Measurements from ENCODE around the gene RGL3.
"Not testable (repeated sequence)": the region's sequence is repeated elsewhere in the genome, so short reads cannot be mapped to it uniquely, and the experiment has no call there.

The RGL3 gene

GRCh38 chr19:11418549-11419506 is at the start of gene RGL3:
TSS of gene RGL3 (minus strand) at chr19:11419314. CDS start at chr19:11419278, 36 bp downstream.
- no peak within 1 kb of the TSS for H3K4me3 ChIP-seq (ENCODE audit: low read depth, low read length)
- TF ChIP-seq, protein P1, sequence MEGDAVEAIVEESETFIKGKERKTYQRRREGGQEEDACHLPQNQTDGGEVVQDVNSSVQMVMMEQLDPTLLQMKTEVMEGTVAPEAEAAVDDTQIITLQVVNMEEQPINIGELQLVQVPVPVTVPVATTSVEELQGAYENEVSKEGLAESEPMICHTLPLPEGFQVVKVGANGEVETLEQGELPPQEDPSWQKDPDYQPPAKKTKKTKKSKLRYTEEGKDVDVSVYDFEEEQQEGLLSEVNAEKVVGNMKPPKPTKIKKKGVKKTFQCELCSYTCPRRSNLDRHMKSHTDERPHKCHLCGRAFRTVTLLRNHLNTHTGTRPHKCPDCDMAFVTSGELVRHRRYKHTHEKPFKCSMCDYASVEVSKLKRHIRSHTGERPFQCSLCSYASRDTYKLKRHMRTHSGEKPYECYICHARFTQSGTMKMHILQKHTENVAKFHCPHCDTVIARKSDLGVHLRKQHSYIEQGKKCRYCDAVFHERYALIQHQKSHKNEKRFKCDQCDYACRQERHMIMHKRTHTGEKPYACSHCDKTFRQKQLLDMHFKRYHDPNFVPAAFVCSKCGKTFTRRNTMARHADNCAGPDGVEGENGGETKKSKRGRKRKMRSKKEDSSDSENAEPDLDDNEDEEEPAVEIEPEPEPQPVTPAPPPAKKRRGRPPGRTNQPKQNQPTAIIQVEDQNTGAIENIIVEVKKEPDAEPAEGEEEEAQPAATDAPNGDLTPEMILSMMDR (IDR thresholded peaks at IDR 0.05; ENCODE audit: low read depth, low read length), result no peak
- no peak for DNase-seq (ENCODE audit: low read depth, low spot score)
- in situ Hi-C loops (cut with HindIII; ENCODE audit: low sequenced_read_pairs), result no loop called here

DNA sequence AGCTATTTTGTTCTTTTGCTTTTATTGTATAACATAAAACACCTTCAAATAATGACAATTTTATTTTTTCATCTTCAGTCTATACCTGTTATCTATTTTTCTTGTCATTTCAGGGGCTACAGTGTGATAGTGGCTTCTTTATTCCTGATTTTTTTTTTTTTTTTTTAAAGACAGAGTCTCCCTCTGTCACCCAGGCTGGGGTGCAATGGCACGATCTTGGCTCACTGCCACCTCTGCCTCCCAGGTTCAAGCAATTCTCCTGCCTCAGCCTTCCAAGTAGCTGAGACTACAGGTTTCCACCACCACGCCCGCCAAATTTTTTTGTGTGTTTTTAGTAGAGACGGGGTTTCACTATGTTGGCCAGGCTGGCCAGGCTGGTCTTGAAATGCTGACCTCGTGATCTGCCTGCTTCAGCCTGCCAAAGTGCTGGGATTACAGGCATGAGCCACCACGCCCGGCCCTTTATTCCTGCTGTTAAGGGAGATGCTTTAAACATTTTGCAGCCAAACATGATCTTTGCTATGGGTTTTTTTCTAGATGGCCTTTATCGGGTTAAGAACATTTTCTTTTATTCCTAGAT is 49.2 kb upstream of the RGL3 start:
- DNase-seq (ENCODE audit: low read depth, low spot score); H3K4me3 ChIP-seq (ENCODE audit: low read depth, low read length); in situ Hi-C loops (cut with HindIII; ENCODE audit: low sequenced_read_pairs): not testable (repeated sequence)

GRCh38 chr19:11465600-11465999 is 46.5 kb upstream of the RGL3 start:
- in situ Hi-C loops (cut with HindIII; ENCODE audit: low sequenced_read_pairs), result no loop called here
- TF ChIP-seq, protein P1 (IDR thresholded peaks at IDR 0.05; ENCODE audit: low read depth, low read length), result no peak
- no peak for DNase-seq (ENCODE audit: low read depth, low spot score)
- H3K4me3 ChIP-seq (ENCODE audit: low read depth, low read length), result no peak overlapping the region

- no peak for DNase-seq (ENCODE audit: low read depth, low spot score)
- in situ Hi-C loops (cut with HindIII; ENCODE audit: low sequenced_read_pairs), result no loop called here
- no peak overlapping the region for H3K4me3 ChIP-seq (ENCODE audit: low read depth, low read length)
- TF ChIP-seq, protein P1 (IDR thresholded peaks at IDR 0.05; ENCODE audit: low read depth, low read length), result no peak
These were observed 45.5 kb upstream of the RGL3 start for GRCh38 chr19:11464333-11465265.

GRCh38 chr19:11463391-11463790 is 44.3 kb upstream of the RGL3 start:
- DNase-seq (ENCODE audit: low read depth, low spot score), result no peak
- TF ChIP-seq, protein P1 (IDR thresholded peaks at IDR 0.05; ENCODE audit: low read depth, low read length), result no peak
- H3K4me3 ChIP-seq (ENCODE audit: low read depth, low read length), result no peak overlapping the region
- in situ Hi-C loops (cut with HindIII; ENCODE audit: low sequenced_read_pairs), result no loop called here

DNA sequence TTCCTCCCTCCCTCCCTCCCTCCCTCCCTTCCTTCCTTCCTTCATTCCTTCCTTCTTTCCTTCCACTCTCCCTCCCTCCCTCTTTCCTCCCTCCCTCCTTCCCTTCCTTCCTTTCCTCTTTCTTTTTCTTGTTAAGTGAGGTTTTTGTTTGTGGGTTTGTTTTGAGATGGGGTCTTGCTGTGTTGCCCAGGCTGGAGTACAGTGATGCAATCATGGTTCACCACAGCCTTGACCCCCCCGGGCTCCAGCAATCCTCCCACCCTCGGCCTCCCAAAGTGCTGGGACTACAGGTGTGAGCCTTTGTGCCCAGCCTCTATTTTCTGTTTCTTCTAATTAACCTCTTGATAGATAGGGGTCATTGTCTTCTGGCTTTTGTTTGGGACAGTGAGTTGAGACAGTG is 42.3 kb upstream of the RGL3 start:
- DNase-seq (ENCODE audit: low read depth, low spot score), result no peak
- in situ Hi-C loops (cut with HindIII; ENCODE audit: low sequenced_read_pairs), result no loop called here
- TF ChIP-seq, protein P1 (IDR thresholded peaks at IDR 0.05; ENCODE audit: low read depth, low read length), result no peak
- H3K4me3 ChIP-seq (ENCODE audit: low read depth, low read length), result no peak overlapping the region

Measured in astrocyte of the spinal cord (primary cell).